ENCODE data around the gene ATRX.

Gene ATRX

GRCh38 chrX:77668391-77669237, 117.4 kb downstream of the ATRX start:
- Histone ChIP-seq H3K79me2 (no peaks in the 10 kb centered on the region), H2AFZ (no peak overlapping the region), H3K36me3 (ENCODE audit: control insufficient read depth, insufficient read depth, low read length) (no peaks in the 10 kb centered on the region), H3K9me3 (ENCODE audit: control insufficient read depth, low read length) (no peaks in the 10 kb centered on the region), H3K4me2 (ENCODE audit: low read length) (no peak overlapping the region), H3K27ac (no peak overlapping the region), H3K4me1 (no peaks in the 10 kb centered on the region), H3K9ac (no peak overlapping the region), H3K4me3 (ENCODE audit: low read depth, low read length) (no peak overlapping the region), H3K27me3 (ENCODE audit: control insufficient read depth, insufficient read depth, low read length) (no peaks in the 10 kb centered on the region)
- TF ChIP-seq CTCF (IDR thresholded peaks at IDR 0.05) = no peak

GRCh38 chrX:77658886-77659285, 127.1 kb downstream of the ATRX start:
- Histone ChIP-seq H3K4me2 (ENCODE audit: low read length) (no peak overlapping the region), H3K9ac (no peak overlapping the region), H3K4me1 (no peaks in the 10 kb centered on the region), H3K36me3 (ENCODE audit: control insufficient read depth, insufficient read depth, low read length) (no peaks in the 10 kb centered on the region), H3K9me3 (ENCODE audit: control insufficient read depth, low read length) (no peaks in the 10 kb centered on the region), H2AFZ (no peak overlapping the region), H3K4me3 (ENCODE audit: low read depth, low read length) (no peak overlapping the region), H3K27me3 (ENCODE audit: control insufficient read depth, insufficient read depth, low read length) (no peaks in the 10 kb centered on the region), H3K79me2 (no peaks in the 10 kb centered on the region), H3K27ac (no peak overlapping the region)
- TF ChIP-seq CTCF (IDR thresholded peaks at IDR 0.05) = no peak

GRCh38 chrX:77652095-77652494, 133.9 kb downstream of the ATRX start:
- H3K36me3 ChIP-seq (ENCODE audit: control insufficient read depth, insufficient read depth, low read length) = no peaks in the 10 kb centered on the region
- no peak overlapping the region for H3K4me3 ChIP-seq (ENCODE audit: low read depth, low read length)
- no peaks in the 10 kb centered on the region for H3K79me2 ChIP-seq
- no peak overlapping the region for H3K27ac ChIP-seq
- no peak overlapping the region for H3K9ac ChIP-seq
- no peaks in the 10 kb centered on the region for H3K9me3 ChIP-seq (ENCODE audit: control insufficient read depth, low read length)
- H3K4me1 ChIP-seq = no peaks in the 10 kb centered on the region
- no peak for TF ChIP-seq CTCF (IDR thresholded peaks at IDR 0.05)
- H2AFZ ChIP-seq = no peak overlapping the region
- no peak overlapping the region for H3K4me2 ChIP-seq (ENCODE audit: low read length)
- H3K27me3 ChIP-seq (ENCODE audit: control insufficient read depth, insufficient read depth, low read length) = no peaks in the 10 kb centered on the region

- TF ChIP-seq CTCF (IDR thresholded peaks at IDR 0.05) = no peak
These were observed 145.3 kb downstream of the ATRX start for GRCh38 chrX:77640702-77641101.

GRCh38 chrX:77639820-77640219, 146.2 kb downstream of the ATRX start:
- Histone ChIP-seq H3K4me1 (no peaks in the 10 kb centered on the region), H3K79me2 (peaks cover 5% of the 10 kb centered on the region), H3K9ac (no peak overlapping the region), H3K27me3 (ENCODE audit: control insufficient read depth, insufficient read depth, low read length) (no peaks in the 10 kb centered on the region), H3K27ac (no peak overlapping the region), H3K4me3 (ENCODE audit: low read depth, low read length) (no peak overlapping the region), H3K36me3 (ENCODE audit: control insufficient read depth, insufficient read depth, low read length) (no peaks in the 10 kb centered on the region), H3K4me2 (ENCODE audit: low read length) (no peak overlapping the region), H3K9me3 (ENCODE audit: control insufficient read depth, low read length) (no peaks in the 10 kb centered on the region), H2AFZ (no peak overlapping the region)
- no peak for TF ChIP-seq CTCF (IDR thresholded peaks at IDR 0.05)

More at GRCh38 chrX:77640702-77641101, 145.3 kb downstream of the ATRX start:
- no peak overlapping the region for H3K4me3 ChIP-seq (ENCODE audit: low read depth, low read length)
- H3K9me3 ChIP-seq (ENCODE audit: control insufficient read depth, low read length) = no peaks in the 10 kb centered on the region
- no peak overlapping the region for H3K27ac ChIP-seq
- no peaks in the 10 kb centered on the region for H3K36me3 ChIP-seq (ENCODE audit: control insufficient read depth, insufficient read depth, low read length)
- no peak overlapping the region for H3K9ac ChIP-seq
- H3K79me2 ChIP-seq = peaks cover 5% of the 10 kb centered on the region
- H2AFZ ChIP-seq = no peak overlapping the region
- H3K4me1 ChIP-seq = no peaks in the 10 kb centered on the region
- H3K27me3 ChIP-seq (ENCODE audit: control insufficient read depth, insufficient read depth, low read length) = no peaks in the 10 kb centered on the region
- H3K4me2 ChIP-seq (ENCODE audit: low read length) = no peak overlapping the region
